Neural progenitor cell (in vitro differentiated cells): Measurements from ENCODE around the gene ZNF628. TPM values are rescaled to one million over a fixed set of nuclear protein-coding genes. Genes with fewer than 3 reads are reported as not detected.
A peak's percentile ranks its signal among the peaks of the same experiment; 100 is the strongest.

ENCODE experiments used
- DNase-seq: peaks from one replicate; pipeline ENCODE4 v3.0.0-alpha.2; 2016; ENCODE audit warnings: low spot score
- H2AFZ ChIP-seq: fragments of 200-600 bp; sonication (generic); replicated peaks from 2 replicates; pipeline ENCODE4 v1.6.1; 2016; ENCODE audit warnings: antibody characterized with exemption
- H3F3A ChIP-seq: fragments of 200-600 bp; sonication (generic); 2 replicates; pipeline ENCODE4 v1.6.1; 2016; ENCODE audit warnings: antibody characterized with exemption, low read depth
- H3K27ac ChIP-seq: fragments of 200-600 bp; sonication (generic); 2 replicates; pipeline ENCODE4 v1.5.1; 2016; ENCODE audit warnings: mild to moderate bottlenecking
- H3K27me3 ChIP-seq: fragments of 200-600 bp; sonication (generic); 2 replicates; pipeline ENCODE4 v1.6.1; 2016; ENCODE audit warnings: mild to moderate bottlenecking, moderate library complexity
- H3K36me3 ChIP-seq: fragments of 200-600 bp; sonication (generic); 2 replicates; pipeline ENCODE4 v1.5.1; 2016
- H3K4me1 ChIP-seq: fragments of 200-600 bp; sonication (generic); 2 replicates; pipeline ENCODE4 v1.6.1; 2016; ENCODE audit warnings: mixed run types
- H3K4me2 ChIP-seq: fragments of 200-600 bp; sonication (generic); 2 replicates; pipeline ENCODE4 v1.6.1; 2016
- H3K4me3 ChIP-seq: fragments of 200-600 bp; sonication (generic); 2 replicates; pipeline ENCODE4 v1.5.1; 2016
- H3K79me2 ChIP-seq: fragments of 200-600 bp; sonication (generic); 2 replicates; pipeline ENCODE4 v1.6.1; 2016; ENCODE audit warnings: low read depth
- H3K9ac ChIP-seq: fragments of 200-600 bp; sonication (generic); 2 replicates; pipeline ENCODE4 v1.6.1; 2016
- H3K9me3 ChIP-seq: fragments of 200-600 bp; sonication (generic); 2 replicates; pipeline ENCODE4 v1.5.1; 2016; ENCODE audit warnings: low read depth
- H4K20me1 ChIP-seq: fragments of 200-600 bp; sonication (generic); 2 replicates; pipeline ENCODE4 v1.6.1; 2016; ENCODE audit warnings: low read depth
- H3K27ac Mint-ChIP-seq: 3 replicates; pipeline ENCODE4 v1.8.0; 2021; ENCODE audit warnings: mixed read lengths
- H3K27me3 Mint-ChIP-seq: 2 replicates; pipeline ENCODE4 v1.8.0; 2022; ENCODE audit warnings: low read depth, mild to moderate bottlenecking, inconsistent platforms, moderate library complexity, mixed read lengths; ENCODE audit not compliant: insufficient read depth
- H3K36me3 Mint-ChIP-seq: 3 replicates; pipeline ENCODE4 v1.8.0; 2021; ENCODE audit warnings: mixed read lengths
- H3K4me1 Mint-ChIP-seq: 3 replicates; pipeline ENCODE4 v1.8.0; 2021; ENCODE audit warnings: mixed read lengths
- H3K4me3 Mint-ChIP-seq: 3 replicates; pipeline ENCODE4 v1.8.0; 2021; ENCODE audit warnings: mild to moderate bottlenecking, moderate library complexity, mixed read lengths
- H3K9me3 Mint-ChIP-seq: 3 replicates; pipeline ENCODE4 v1.8.0; 2020; ENCODE audit warnings: mixed read lengths
- EZH2 ChIP-seq: fragments of 200-600 bp; sonication (generic); IDR thresholded peaks from 2 replicates; pipeline ENCODE4 v1.6.1; 2017; ENCODE audit warnings: antibody characterized with exemption, mild to moderate bottlenecking, moderate library complexity
- EZH2phosphoT487 ChIP-seq: fragments of 200-600 bp; sonication (generic); IDR thresholded peaks from 2 replicates; pipeline ENCODE4 v1.6.1; 2017; ENCODE audit warnings: antibody characterized with exemption
- total RNA-seq: library from RNA; depleted of rRNA; stranded (reverse); fragments of >200 nt; gene quantifications from 2 replicates; pipeline ENCODE4 v1.2.3, GENCODE V29; 2015; ENCODE audit warnings: low replicate concordance
- TF ChIP-seq, protein P1 (sequence below): fragments of 200-600 bp; sonication (generic); IDR thresholded peaks from 2 replicates; pipeline ENCODE4 v1.5.1; 2017; ENCODE audit warnings: antibody characterized with exemption, mild to moderate bottlenecking

ZNF628 gene
- total RNA-seq, 1 donor from 2014 or later = not detected

DNA sequence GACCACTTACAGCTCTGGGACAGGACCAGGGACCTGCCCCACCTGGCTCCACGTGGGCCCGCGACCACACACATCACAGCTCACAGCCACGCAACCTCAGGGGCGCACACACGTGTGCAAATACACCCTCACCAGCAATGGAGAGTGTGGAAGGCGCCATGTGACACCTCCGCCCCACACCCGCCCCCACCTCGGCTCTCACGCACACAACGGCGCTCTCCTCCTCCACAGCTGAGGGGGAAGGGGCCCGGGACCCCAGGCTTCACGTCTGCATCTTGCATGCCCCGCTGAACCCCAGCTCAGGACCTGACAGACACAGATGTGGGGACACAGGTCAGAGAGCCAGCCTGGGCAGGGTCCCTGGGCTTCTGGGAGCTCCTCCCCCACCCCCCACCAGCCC lies 26.9 kb upstream of the ZNF628 start:
- Histone ChIP-seq H3K27me3 (peaks cover 88% of the 10 kb centered on the region), H3F3A (peaks cover 28% of the 10 kb centered on the region), H3K4me1 (peaks cover 11% of the 10 kb centered on the region), H3K9ac (no peak overlapping the region), H3K36me3 (no peaks in the 10 kb centered on the region), H3K27ac (no peak overlapping the region), H2AFZ (no peak overlapping the region), H3K4me2 (no peak overlapping the region), H3K79me2 (no peaks in the 10 kb centered on the region), H4K20me1 (peaks cover 18% of the 10 kb centered on the region), H3K9me3 (no peaks in the 10 kb centered on the region), H3K4me3 (no peak overlapping the region)
- DNase-seq = peak; percentile 44
- H3K27me3 Mint-ChIP-seq = peaks cover 22% of the 10 kb centered on the region
- TF ChIP-seq EZH2 (no peak), EZH2phosphoT487 (no peak)
- TF ChIP-seq, protein P1, sequence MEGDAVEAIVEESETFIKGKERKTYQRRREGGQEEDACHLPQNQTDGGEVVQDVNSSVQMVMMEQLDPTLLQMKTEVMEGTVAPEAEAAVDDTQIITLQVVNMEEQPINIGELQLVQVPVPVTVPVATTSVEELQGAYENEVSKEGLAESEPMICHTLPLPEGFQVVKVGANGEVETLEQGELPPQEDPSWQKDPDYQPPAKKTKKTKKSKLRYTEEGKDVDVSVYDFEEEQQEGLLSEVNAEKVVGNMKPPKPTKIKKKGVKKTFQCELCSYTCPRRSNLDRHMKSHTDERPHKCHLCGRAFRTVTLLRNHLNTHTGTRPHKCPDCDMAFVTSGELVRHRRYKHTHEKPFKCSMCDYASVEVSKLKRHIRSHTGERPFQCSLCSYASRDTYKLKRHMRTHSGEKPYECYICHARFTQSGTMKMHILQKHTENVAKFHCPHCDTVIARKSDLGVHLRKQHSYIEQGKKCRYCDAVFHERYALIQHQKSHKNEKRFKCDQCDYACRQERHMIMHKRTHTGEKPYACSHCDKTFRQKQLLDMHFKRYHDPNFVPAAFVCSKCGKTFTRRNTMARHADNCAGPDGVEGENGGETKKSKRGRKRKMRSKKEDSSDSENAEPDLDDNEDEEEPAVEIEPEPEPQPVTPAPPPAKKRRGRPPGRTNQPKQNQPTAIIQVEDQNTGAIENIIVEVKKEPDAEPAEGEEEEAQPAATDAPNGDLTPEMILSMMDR = no peak
- peaks cover 15% of the 10 kb centered on the region for H3K4me1 Mint-ChIP-seq
- peaks cover under 1% of the 10 kb centered on the region for H3K9me3 Mint-ChIP-seq
- H3K36me3 Mint-ChIP-seq = no peaks in the 10 kb centered on the region
- H3K4me3 Mint-ChIP-seq = no peak overlapping the region
- H3K27ac Mint-ChIP-seq = no peak overlapping the region

DNA sequence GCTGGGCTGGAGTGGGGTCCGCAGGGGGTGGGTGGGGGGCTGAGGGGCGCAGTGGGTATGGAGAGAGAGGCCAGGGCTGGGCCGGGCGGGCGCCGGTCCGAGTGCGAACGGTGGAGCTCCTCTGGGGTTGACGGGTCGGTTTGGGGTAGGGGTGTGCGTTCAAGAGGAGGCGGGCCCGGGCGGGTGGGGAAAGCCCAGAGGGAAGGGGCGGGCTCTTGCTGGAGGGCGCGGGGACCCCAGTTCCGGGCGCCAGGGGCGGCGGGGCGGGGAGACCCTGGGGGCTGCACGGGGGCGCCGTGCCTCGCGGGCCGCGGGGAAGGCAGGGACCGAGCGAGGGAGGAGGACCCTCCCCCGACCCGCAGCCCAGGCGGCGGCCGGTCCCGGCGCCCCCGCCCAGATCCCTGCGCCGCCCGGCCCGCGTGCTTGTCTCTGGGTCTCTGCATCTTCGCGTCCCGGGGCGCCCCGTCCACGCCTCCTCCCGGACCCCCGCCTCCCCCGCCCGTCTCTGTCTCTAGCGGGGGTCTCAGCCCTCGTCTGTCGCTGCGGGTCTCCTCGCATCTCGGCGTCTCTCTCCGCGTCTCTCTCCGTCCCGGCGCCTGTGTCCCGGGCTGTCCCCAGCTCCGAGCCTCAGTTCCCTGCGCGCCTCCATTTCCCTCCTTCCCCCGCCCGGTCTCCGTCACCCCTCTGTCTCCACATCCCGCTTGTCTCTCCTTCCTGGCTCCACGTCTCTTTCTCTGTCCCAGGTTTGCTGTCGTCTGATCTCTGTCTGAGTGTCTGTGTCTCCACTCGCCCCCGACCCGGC lies 25.1 kb upstream of the ZNF628 start:
- peaks cover 13% of the 10 kb centered on the region for H3K4me1 Mint-ChIP-seq
- peak; percentile 93 for TF ChIP-seq EZH2
- peak; percentile 89 for TF ChIP-seq EZH2phosphoT487
- TF ChIP-seq, protein P1 = no peak
- peak overlapping the region; percentile 65 for H2AFZ ChIP-seq
- H3K79me2 ChIP-seq = no peaks in the 10 kb centered on the region
- H3K27me3 ChIP-seq = peaks cover 69% of the 10 kb centered on the region
- H3K27ac ChIP-seq = no peak overlapping the region
- no peak overlapping the region for H3K9ac ChIP-seq
- DNase-seq = peak; percentile 54
- H3F3A ChIP-seq = peaks cover 26% of the 10 kb centered on the region
- H3K9me3 Mint-ChIP-seq = no peaks in the 10 kb centered on the region
- no peaks in the 10 kb centered on the region for H3K9me3 ChIP-seq
- no peaks in the 10 kb centered on the region for H3K36me3 Mint-ChIP-seq
- H3K27ac Mint-ChIP-seq = no peak overlapping the region
- peaks cover 26% of the 10 kb centered on the region for H3K27me3 Mint-ChIP-seq
- no peaks in the 10 kb centered on the region for H3K36me3 ChIP-seq
- peaks cover 20% of the 10 kb centered on the region for H4K20me1 ChIP-seq
- peak overlapping the region; percentile 53 for H3K4me3 ChIP-seq
- H3K4me1 ChIP-seq = peaks cover 11% of the 10 kb centered on the region
- H3K4me3 Mint-ChIP-seq = peak overlapping the region; percentile 87
- H3K4me2 ChIP-seq = peak overlapping the region; percentile 90

DNA sequence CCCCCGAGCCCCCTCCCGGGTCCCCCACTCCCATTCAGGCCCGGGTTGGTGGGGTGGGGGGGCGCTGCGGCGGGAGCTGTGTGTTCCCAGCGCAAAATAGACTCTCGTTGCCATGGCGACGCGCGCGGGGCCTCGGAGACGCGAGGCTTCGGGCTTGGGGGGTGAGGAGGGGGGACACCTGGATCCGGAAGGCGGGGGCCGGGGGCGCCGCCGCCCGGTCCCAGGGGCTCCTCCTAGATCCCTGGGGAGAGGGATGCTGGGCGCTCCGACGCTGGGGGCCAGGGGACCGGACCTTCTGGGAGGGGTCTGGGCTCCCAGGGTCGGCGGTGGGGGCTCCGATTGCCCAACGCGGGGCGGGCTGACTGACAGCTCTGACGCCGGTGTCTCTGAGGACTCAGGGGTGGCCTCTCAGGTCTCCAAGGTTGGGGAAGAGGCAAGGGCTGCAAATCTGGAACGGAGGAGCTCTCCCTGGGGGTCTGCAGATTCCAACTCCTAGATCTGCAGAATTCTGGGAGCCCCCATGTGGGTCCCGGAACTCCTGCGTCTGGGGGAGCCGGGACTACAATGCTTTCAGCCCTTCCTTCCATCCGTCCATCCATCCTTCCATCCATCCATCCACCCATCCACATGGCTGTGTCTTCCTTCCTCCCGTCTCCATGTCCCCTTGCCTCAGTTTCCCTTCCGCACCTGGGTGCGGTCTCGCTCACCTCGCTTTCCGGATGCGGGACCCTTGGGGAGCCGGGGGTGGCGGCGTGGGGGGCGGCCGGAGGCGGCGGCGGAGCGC lies 24.3 kb upstream of the ZNF628 start:
- Mint-ChIP-seq H3K4me1 (peaks cover 13% of the 10 kb centered on the region), H3K9me3 (no peaks in the 10 kb centered on the region), H3K4me3 (peak overlapping the region; percentile 87), H3K27me3 (peaks cover 26% of the 10 kb centered on the region), H3K36me3 (no peaks in the 10 kb centered on the region), H3K27ac (no peak overlapping the region)
- Histone ChIP-seq H3K4me3 (peak overlapping the region; percentile 53), H3K9me3 (no peaks in the 10 kb centered on the region), H3K4me1 (peaks cover 11% of the 10 kb centered on the region), H3K4me2 (peak overlapping the region; percentile 90), H3K36me3 (no peaks in the 10 kb centered on the region), H4K20me1 (peaks cover 20% of the 10 kb centered on the region), H3K27me3 (peaks cover 61% of the 10 kb centered on the region), H3K27ac (no peak overlapping the region), H3K79me2 (no peaks in the 10 kb centered on the region), H2AFZ (no peak overlapping the region), H3K9ac (no peak overlapping the region), H3F3A (peaks cover 21% of the 10 kb centered on the region)
- TF ChIP-seq EZH2phosphoT487 (peak; percentile 12), EZH2 (peak; percentile 76)
- TF ChIP-seq, protein P1 = no peak
- DNase-seq = peak; percentile 72
